GM19372 (cell line): ENCODE results near the gene MNT.

ENCODE experiments used
- ATAC-seq: cut with Tn5 transposase; IDR thresholded peaks from one replicate; pipeline ENCODE4 v1.9.1; 2021; ENCODE audit warnings: mild to moderate bottlenecking, low read depth, moderate library complexity; ENCODE audit not compliant: unreplicated experiment

The MNT gene

GRCh38 chr17:2366747-2367494 is 33.9 kb downstream of the MNT start:
- no peak for ATAC-seq

GRCh38 chr17:2365132-2365531 is 35.7 kb downstream of the MNT start:
- ATAC-seq, result no peak

- ATAC-seq, result no peak
Observed at GRCh38 chr17:2364763-2365116, 36.1 kb downstream of the MNT start.

GRCh38 chr17:2363851-2364762 is 36.8 kb downstream of the MNT start:
- no peak for ATAC-seq

GRCh38 chr17:2363318-2363717 is 37.5 kb downstream of the MNT start:
- ATAC-seq, result no peak

- no peak for ATAC-seq
Observed at GRCh38 chr17:2362881-2363280, 38.0 kb downstream of the MNT start.

- no peak for ATAC-seq
Observed at GRCh38 chr17:2362416-2362815, 38.4 kb downstream of the MNT start.

- no peak for ATAC-seq
Observed at GRCh38 chr17:2362016-2362415, 38.8 kb downstream of the MNT start.

- ATAC-seq, result no peak
Observed at GRCh38 chr17:2361010-2361760, 39.7 kb downstream of the MNT start.

GRCh38 chr17:2357931-2358434 is 42.9 kb downstream of the MNT start:
- ATAC-seq, result no peak

- no peak for ATAC-seq
Observed at GRCh38 chr17:2357237-2357636, 43.6 kb downstream of the MNT start.

GRCh38 chr17:2354311-2354710 is 46.5 kb downstream of the MNT start:
- ATAC-seq, result no peak

- ATAC-seq, result no peak
Observed at GRCh38 chr17:2351269-2351668, 49.6 kb downstream of the MNT start.

GRCh38 chr17:2347805-2348685 is 52.8 kb downstream of the MNT start:
- ATAC-seq, result no peak

- no peak for ATAC-seq
Observed at GRCh38 chr17:2346475-2346874, 54.4 kb downstream of the MNT start.

- ATAC-seq, result no peak
Observed at GRCh38 chr17:2344528-2344927, 56.3 kb downstream of the MNT start.

- ATAC-seq, result no peak
Observed at GRCh38 chr17:2343421-2343820, 57.4 kb downstream of the MNT start.

GRCh38 chr17:2338315-2338657 is 62.6 kb downstream of the MNT start:
- no peak for ATAC-seq

GRCh38 chr17:2337544-2338314 is 63.1 kb downstream of the MNT start:
- peak; percentile 25 for ATAC-seq
